Stimulated activated CD8-positive, alpha-beta memory T cell treated with anti-CD3 and anti-CD28 coated beads, Interleukin-12 subunit alpha, Interleukin-12 subunit beta, amount 100 ng/mL, for 4 hours (primary cell): ENCODE measurements around the gene SOHLH2.

Experiments used
- DNase-seq: peaks from one replicate; pipeline ENCODE4 v3.0.0-alpha.2; 2020; ENCODE audit warnings: low read depth

SOHLH2 gene

DNA sequence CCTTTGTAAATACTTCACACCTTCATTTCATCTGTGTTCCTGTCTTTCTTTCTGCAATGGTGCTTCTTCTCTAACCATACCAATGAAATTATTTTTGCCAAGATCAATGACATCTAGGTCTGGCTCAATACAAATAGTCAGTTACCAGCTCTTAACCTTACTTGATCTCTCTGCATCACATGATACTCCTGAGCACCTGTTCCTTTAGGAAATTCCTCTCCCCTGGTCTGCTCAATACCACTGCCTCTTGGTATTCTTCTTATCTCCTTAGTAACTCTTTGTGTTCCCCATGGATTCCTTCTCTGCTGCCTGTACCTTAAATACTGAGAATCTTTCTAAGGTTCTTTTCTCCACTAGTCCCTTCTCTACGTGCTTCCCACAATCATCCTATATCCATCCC, 25.9 kb downstream of the SOHLH2 start:
- DNase-seq, result no peak

DNA sequence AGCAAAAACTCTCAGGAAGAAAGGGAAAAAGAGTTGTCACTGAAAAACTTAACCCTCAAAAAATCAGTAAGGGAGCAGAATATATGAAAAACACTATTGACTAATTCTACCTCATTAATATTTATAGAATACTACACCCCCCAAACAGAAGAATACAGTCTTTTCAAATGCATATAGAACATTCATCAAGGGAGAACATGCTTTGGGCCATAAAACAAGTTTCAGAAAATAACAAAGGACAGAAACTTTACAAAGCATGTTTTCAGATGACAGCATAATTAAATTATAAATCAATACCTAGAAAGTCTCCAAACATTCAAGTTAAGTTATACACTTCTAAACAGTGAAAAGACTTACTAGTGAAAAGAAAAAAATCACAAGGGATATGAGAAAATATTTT, 30.5 kb downstream of the SOHLH2 start:
- DNase-seq, result no peak

DNA sequence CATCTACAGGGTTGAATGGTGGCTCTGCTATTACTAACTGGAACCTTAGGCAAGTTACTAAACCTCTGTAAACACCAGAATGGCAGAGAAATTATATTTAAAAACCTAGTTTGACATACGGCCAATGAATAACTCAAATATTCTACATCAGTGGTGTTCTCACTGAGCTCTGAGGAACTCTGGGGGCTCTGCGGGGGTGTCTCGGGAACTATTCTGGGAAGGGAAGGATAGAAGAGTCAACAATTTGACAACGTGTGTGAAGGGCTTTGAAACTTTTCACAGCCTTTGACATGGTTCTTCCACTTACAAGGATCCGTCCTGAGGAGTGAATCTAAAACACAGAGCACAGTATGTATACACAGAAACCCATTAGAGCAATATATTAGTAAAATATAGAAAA, 38.7 kb downstream of the SOHLH2 start:
- no peak for DNase-seq

DNA sequence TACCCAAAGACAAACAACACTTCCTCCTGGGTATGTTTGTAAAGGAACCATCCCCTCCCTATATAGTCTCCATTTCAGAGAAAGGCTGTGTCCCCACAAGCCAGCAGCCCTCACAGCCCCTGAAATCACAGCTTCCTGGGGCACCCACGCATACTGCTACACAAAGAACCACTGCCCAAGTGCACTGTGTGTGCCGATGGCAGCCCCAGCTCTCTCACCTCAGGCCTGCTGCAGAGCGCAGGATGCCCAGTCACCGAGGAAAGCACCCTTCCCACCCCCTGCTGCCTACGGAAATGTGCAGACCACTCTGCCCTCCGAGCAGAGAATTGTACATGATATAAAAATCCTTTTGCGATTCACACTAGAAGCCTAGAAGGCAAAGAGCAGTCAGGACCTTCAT, 39.4 kb downstream of the SOHLH2 start:
- no peak for DNase-seq

DNA sequence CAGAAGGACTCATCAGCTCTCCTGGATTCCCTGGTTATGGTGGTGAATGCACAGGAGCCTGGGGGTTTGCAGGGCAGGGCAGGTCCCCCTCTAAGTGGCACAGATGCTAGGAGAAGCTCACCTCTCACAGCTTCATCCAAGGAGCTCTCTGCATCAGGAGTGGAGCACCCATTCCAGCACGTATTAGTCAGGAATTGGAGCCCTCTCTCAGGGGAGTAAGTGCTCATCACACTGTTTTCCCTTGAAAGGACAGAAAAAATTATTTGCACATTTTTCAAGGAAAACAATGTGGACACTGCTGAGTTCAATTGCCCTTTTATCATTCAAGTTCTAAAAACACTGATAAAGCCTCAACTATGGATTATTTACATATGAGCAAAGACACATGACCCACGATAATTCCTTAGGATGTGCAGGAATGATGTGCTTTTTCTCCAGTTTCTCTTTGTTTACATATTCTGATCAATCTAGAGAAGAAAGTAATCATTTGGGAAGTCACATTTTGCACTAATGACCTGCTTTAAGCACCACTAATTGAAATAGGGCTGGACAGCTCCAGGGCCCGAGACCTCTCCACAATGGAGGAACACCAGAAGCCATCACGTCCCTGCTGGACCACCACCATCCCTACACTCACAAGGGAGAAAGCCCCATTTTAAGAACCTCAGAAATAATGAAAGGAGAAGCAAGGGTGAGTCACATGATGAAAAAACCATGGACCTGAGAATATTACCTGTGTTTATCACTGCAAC, 40.6 kb downstream of the SOHLH2 start:
- DNase-seq, result no peak

DNA sequence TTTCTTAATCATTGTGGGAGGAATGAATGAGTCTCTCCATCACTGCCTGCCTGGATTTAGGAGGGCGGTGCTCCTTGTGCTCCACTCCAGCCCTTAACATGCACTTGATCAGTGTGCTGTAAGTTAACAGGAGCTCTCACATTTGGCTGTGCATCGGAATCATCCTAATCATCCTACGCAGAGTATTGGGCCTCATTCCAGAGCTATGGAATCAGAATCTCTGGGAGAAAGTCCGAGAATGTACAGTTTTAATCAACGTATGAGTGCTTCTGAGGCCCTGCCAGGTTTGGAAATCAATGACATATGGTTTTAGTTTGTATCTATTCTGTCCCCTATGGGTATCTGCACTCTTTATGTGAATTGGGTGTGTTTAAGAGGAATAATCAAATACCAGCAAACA, 48.3 kb downstream of the SOHLH2 start:
- no peak for DNase-seq

DNA sequence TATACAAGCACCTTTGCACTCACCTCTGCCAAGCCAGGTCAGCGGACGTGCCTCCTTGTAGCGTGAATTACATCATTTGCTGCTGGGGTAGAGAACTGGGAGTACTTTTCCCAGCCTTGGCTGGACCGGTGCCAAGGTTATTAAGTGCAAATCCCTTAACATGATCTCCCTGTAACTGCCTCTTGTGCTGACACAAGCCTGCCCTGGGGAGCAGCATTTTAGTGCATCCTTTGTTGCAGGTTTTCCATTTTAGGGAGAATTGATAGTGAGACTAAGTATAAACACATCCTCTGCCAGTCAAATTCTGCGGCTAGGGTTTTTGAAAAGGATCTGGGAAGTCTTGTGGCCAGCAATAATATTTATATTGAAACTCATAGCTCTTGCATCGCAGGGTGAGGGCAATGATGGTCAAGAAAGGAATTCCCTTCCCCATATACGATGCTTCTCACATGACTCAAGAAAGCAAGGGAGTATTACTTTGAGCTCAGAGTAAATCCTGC, 50.5 kb downstream of the SOHLH2 start:
- no peak for DNase-seq

DNA sequence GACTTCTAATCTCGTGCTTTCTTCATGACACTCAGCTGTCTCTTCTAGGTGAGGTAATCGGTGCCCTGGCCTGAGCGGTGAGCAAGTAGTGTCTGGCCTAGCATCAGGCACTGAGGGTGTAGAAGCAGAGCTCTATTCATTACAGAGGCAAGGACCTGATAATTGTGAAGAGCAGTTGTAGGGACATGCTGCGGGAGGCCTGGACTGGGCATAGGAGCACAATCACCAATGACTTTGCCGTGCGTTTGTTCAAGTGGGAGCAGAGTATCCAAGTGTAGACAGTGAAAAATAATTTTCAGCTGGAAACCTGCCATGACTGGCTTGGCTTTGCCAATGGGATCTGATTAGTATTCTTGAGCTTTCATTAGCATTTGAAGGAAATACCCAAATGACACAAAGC, 51.1 kb downstream of the SOHLH2 start:
- DNase-seq, result no peak

DNA sequence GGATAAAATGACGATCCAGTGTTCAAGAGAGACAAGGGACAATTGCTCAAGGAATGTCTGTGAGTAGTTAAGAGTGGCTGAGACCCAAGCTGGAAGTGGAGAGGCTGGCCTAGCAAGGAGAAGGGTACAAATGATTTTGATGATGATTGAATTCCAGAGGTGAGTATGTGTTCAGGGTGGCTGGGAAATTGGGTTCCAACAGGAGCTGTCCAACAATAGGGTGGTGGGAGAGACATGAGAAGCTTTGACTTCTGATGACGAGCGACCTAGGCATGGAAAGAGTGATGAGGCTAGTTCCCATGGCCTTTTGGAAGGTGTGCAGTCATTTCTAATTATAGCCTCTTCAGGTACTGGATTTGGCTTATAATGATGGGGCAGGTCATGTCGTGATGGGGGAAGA, 54.1 kb downstream of the SOHLH2 start:
- DNase-seq, result no peak

DNA sequence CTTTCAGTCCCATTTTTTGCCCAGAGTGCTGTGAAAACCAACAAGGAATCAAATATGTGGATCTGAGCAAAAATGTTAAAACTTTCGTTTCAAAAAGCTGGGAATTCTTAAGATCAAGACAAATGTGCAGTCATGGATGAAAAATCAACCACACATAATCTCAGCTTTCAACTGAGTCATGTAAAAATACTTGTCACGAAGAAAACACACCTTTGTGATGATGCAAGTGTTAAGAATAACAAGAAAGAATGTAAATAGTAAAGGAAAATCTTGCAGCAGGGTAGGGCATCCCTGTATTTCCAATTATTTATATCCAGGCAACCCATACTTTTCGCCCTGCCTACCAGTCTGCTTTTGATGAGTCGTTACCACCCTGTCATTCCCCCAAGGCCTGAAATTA, 55.7 kb downstream of the SOHLH2 start:
- DNase-seq, result no peak

DNA sequence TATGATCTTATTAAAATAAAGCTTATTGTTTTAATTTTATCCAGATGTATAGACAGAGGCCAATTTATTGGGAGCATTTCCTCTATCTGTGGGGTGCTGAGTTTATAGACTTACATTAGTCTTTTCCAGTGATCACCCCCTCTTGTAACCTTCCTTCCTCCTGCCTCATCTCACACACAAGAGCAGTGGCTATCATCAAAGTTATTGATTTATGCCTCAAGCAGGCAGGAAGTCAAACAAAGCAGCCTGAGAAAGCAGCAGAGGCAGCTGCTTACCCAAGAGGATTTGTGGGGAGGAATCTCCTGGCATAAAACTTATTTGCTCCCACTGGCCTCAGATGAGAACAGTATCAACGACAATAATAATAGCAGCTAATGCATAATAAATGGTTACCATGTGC, 56.9 kb downstream of the SOHLH2 start:
- no peak for DNase-seq

DNA sequence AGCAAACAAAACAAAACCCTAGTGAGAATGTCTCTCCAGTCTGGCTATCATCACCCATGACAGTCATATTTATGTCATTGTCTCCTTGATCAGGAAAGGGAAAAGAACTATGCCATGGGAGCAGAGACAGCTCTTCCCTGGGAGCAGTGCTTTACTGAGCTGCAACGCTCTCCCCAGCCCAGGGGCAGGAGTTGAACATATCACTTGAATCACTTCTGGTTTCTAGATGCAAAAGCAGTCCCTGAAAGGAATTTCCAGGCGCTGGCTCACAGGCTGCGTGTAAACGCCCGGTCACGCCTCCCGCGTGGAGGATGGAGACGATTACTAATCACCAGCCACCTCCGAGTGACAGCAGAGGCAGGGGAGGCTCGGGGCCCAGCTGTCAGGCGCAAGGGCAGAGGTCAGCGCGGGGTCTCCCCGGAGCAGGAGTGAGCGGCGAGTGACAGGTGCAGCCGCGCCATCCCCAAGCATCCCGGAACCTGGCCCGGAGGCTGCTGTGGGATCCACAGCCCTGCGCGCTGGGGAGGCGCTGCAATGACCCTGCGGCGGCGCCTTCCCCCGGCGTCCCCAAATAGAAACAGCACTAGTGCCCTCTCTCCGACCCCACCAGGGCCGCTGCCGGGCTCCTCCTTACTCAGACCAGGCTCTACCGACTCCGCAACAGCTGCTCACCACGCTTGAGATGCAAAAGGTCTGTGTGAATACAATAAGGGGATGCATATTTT, 59.6 kb downstream of the SOHLH2 start:
- DNase-seq, result no peak

DNA sequence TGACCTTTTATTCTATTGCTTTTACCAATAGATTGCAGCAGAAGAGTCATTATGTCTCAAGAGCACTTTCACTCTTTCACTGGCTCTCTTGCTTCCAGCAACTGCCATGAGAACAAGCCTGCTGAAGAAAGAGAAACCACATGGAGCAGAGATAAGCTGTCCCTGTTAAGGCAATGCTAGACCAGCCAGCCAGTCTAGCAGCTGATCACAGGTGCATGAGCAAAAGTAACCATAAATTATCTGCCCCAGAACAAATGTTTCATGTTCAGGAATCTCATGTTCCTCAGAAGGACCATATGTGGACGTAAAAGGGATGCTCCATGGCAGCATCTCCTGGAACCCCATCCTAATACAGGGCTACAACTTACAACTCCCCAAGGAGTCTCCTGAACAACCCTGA, 62.8 kb downstream of the SOHLH2 start:
- DNase-seq, result no peak

DNA sequence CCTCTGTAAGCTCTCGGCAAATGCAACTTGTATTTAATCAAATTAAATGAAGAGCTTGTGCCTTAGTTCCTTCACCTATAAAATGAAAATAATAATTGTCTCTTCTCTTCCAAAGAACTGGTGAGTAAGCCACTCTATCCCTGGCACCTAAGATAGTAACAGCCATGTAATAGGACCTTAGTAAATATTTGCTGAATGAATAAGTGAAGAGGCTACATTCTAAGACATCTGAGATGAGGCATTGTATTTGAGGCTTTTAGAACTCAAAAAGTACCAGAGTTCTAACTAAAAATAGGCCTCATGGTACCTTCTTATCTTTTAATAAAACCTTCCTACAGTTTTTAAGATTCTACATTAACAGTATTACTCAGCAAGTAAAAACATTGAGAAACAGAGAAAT, 65.9 kb downstream of the SOHLH2 start:
- no peak for DNase-seq

DNA sequence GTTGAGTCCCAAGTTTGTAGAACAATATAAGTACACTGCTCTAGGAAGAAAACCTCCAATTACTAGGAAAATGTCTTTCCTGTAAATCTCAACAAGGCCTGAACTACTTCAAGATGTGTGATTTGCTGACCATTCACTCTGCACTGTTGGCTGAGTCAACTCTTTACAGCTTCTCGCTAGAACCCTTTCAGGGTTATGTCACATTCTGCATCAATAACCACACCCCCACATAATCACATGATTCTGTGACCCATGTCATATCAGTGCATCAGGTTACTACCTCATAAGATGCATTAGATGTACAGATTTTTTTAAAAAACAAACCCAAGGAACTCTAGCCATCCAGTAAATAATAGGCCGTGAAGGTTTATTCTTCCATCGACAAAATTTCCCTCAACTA, 67.0 kb downstream of the SOHLH2 start:
- DNase-seq, result no peak

DNA sequence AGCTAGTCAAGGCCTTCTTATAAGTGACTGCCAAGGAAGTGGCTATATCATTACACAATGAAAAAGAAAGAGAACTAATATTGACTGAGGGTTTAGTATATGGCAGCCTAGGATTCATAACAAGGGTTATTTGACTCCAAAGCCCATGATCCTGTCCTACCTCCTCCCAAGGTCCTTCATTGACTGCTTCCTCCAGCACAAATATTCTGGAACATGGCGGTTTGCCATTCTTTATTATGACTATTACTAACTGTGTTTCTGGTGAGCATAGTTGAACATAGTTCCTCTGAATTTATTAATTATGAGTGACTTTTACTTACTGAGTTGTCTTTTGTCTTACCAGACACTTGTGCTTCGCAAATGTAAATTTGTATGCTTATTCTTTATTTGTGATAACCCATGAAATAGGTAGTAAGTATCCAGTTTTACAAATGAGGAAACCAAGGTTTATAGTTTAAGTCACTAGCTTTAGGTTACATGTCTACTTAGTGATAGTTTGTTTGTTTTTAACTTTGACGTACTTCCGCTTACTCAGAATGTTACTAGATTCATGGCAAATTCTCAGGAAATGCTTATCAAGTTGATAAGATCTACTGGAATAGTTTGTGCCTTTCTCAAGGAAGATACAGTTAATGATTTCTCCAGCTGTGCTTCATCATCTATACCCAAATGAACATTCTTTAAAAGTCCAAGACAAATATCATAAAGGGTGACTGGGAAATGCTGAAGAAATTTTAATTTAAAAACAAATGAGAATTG, 67.7 kb downstream of the SOHLH2 start:
- no peak for DNase-seq

DNA sequence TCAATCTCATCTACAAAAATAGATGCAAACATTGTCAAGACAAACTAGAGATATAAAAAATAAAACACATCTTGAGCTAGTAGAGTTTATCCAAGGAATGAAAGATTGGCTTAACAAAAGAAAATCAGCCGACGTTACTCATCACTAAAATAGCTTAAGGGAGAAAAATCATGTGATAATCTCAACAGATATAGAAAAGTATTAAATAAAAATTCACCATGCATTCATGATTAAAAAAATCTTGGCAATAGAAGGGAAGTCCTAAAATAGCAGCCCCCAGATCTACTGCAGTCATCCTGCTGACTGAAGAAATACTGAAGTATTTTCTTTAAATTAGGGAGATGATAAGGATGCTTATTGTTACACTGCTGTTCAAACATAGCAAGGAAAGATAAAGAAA, 70.6 kb downstream of the SOHLH2 start:
- no peak for DNase-seq

DNA sequence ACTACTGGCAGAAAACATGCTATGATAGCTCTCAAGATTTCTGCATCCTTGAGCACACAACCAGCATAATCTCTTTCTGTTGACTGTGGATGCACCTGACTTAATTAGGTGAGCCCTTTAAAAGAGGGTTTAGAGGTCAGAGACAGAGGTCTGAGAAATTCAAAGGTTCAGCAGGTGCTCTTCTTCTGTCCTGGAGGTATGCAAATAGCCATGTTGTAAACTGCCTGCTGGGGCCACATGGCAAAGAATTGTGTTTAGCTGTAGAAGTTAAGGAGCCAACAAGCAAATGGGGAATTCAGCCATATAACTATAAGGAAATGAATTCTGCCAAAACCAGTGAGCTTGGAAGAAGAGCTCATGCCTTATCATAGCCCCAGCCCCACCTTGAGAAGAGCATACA, 71.6 kb downstream of the SOHLH2 start:
- DNase-seq, result no peak

DNA sequence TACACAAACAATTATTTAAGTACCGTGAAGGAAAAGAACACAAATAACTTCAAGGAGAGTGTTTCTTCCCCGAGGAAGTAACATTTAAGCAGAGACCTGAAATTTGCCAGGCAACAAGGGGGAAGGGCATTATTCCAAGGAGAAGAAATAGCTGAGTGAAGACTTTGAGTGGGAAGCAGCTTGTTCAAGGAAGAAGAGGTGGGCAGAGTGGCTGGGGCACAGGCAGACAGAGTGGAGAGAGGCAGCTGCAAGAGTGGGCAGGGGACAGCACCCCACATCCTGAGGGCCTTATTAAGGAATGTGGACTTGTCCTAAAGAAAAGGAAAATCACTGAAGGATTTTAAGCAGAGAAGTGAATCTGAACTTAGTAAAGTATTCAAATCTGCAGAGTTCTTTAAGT, 78.5 kb downstream of the SOHLH2 start:
- no peak for DNase-seq

DNA sequence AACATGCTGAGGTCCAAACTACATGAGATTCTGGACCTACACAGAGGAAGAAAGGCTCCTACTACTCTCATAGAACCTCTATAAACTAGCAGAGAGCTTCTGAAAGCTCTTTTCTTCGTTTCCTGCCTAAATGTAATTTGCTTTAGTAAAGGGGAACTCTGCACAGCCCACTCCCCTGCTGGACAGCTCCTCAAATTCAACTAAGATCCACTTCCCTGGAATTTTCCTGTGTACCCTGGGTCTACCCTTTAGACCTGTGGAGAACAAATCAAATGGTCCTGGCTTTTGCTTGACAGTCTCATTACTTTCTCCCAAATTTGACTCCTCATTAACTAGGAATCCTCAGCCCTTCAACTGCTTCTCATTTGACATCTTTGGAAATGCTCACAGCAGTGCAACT, 79.7 kb downstream of the SOHLH2 start:
- no peak for DNase-seq

DNA sequence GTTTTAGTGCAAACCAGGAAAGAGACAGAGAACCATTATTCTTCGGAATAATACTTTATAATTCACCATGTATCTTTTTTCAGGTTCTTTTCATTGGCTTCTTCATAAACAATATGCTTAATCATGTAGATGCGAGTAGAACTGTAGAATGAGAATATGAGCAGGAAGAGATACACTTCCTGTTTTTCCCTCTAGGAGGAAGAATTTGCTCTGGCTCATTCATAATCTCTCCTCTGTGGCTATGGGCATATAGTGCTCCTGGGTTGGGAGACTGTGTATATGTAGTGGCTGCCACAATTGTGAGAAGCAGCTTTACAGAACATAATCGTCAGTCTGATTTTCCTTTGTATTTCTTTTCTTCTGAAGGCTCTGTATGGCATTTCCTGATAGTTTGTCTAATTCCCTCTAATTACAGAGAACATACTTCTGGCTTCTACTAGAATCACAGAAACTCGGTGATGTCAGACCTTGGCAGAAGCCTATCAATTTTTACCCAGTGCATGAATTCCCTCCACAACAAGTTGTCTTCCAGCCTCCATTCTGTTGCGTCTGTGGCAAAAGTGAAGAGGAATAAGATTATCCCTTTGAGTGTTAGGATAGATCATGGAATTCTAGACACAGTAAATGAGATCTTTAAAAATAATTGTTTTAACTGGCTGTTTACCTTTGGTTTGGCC, 80.3 kb downstream of the SOHLH2 start:
- DNase-seq, result no peak

DNA sequence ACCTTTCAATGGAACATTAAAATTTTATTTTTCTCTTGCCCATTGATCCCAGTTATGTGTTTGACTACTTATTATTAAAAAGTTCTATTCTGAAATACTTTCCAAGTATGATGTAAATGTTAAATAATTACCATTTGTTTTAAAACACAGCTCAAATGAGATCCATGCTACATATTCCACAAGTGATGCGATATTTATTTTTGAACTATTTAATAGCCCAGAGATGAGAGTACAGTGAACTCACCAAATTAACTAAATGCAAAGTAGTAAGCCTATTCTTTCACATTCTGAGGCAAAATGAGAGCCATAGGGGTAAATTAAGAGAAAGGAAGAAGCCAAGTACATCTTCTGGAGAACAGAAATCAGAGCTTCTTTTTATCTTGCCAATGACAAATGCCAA, 82.0 kb downstream of the SOHLH2 start:
- no peak for DNase-seq

DNA sequence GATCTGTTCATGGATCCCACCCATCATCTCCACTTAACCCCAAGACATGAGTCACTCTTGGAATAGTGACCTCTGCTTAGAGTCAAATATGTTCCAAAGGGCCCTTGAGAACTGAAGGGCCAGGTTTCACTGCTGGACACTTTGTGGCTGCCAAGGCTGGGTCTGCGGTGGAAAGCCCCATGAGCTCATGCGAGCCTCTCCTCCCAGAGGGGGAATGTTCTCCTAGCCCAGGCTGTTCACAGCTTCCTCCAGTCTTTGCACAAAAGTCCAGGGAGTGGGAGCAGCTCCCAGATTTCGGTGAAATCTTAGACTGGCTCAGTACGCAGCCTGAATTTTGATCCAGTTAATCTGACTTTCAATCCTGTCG, 82.4 kb downstream of the SOHLH2 start:
- no peak for DNase-seq
